HepG2 (cell line): ENCODE data around the gene PBX2. TPM values are rescaled to one million over a fixed set of nuclear protein-coding genes. Genes with fewer than 3 reads are reported as not detected.

Source experiments
- AHDC1 ChIP-seq: sonication (generic); formaldehyde crosslinking; IDR thresholded peaks from 2 replicates; pipeline ENCODE4 v1.5.1; 2020; ENCODE audit warnings: mild to moderate bottlenecking, missing genetic modification reagents, borderline replicate concordance
- ARID3A ChIP-seq: IDR thresholded peaks from 2 replicates; pipeline ENCODE4 v1.6.1; 2012; ENCODE audit warnings: low read depth, low read length, improper control_type of control experiment
- ARNTL ChIP-seq: sonication (generic); formaldehyde crosslinking; IDR thresholded peaks from 2 replicates; pipeline ENCODE4 v1.4.0; 2020; ENCODE audit warnings: mild to moderate bottlenecking, missing genetic modification reagents
- CSRNP1 ChIP-seq: sonication (generic); formaldehyde crosslinking; IDR thresholded peaks from 2 replicates; pipeline ENCODE4 v1.8.1; 2023; ENCODE audit warnings: mild to moderate bottlenecking, missing genetic modification reagents
- PTBP1 ChIP-seq: fragments of 200-400 bp; formaldehyde crosslinking; IDR thresholded peaks from 2 replicates; pipeline ENCODE4 v1.6.1; 2018; ENCODE audit warnings: low read length, low read depth; ENCODE audit not compliant: poor library complexity, severe bottlenecking
- REXO4 ChIP-seq: sonication (generic); formaldehyde crosslinking; IDR thresholded peaks from 2 replicates; pipeline ENCODE4 v1.8.0; 2022; ENCODE audit warnings: missing genetic modification reagents, mild to moderate bottlenecking, borderline replicate concordance
- RORA ChIP-seq: sonication (generic); formaldehyde crosslinking; IDR thresholded peaks from 2 replicates; pipeline ENCODE4 v1.5.0; 2020; ENCODE audit warnings: mild to moderate bottlenecking, missing genetic modification reagents, moderate library complexity
- SALL2 ChIP-seq: sonication (generic); formaldehyde crosslinking; IDR thresholded peaks from 2 replicates; pipeline ENCODE4 v1.8.1; 2023; ENCODE audit warnings: mild to moderate bottlenecking, missing genetic modification reagents, inconsistent platforms
- SMAD9 ChIP-seq: sonication (generic); formaldehyde crosslinking; IDR thresholded peaks from 2 replicates; pipeline ENCODE4 v1.5.1; 2020; ENCODE audit warnings: mild to moderate bottlenecking, missing genetic modification reagents
- SP4 ChIP-seq: sonication (generic); formaldehyde crosslinking; IDR thresholded peaks from 2 replicates; pipeline ENCODE4 v1.8.1; 2023; ENCODE audit warnings: mild to moderate bottlenecking, missing genetic modification reagents
- ZBED4 ChIP-seq: sonication (generic); formaldehyde crosslinking; IDR thresholded peaks from 2 replicates; pipeline ENCODE4 v1.4.0; 2020; ENCODE audit warnings: missing genetic modification reagents, borderline replicate concordance
- ZNF549 ChIP-seq: sonication (generic); formaldehyde crosslinking; IDR thresholded peaks from 2 replicates; pipeline ENCODE4 v1.5.0; 2020; ENCODE audit warnings: missing genetic modification reagents
- ZNF772 ChIP-seq: sonication (generic); formaldehyde crosslinking; IDR thresholded peaks from 2 replicates; pipeline ENCODE4 v1.5.0; 2020; ENCODE audit warnings: mild to moderate bottlenecking, missing genetic modification reagents
- ZNF788 ChIP-seq: sonication (generic); formaldehyde crosslinking; IDR thresholded peaks from 2 replicates; pipeline ENCODE4 v1.5.0; 2020; ENCODE audit warnings: mild to moderate bottlenecking, missing genetic modification reagents, borderline replicate concordance
- polyA plus RNA-seq, 8 experiments: library from polyadenylated mRNA; depleted of rRNA in 3 of 8; stranded (reverse) in 7 of 8; unstranded in 1 of 8; fragments of >200 nt; fragmentation: Illumina TruSeq in 4 of 8; extraction: Trizol in 4 of 8; gene quantifications; 2 replicates each; pipeline versions ENCODE4 v1.2.1 to v1.2.3, GENCODE V29; 2011 to 2016; ENCODE audit warnings: low read depth in 4 of 8, missing spikeins in 1 of 8, mixed read lengths in 1 of 8; ENCODE audit not compliant: insufficient read depth in 1 of 8
- total RNA-seq, 5 experiments: library from RNA; depleted of rRNA; stranded (reverse); fragments of >200 nt; fragmentation: Illumina TruSeq; extraction: Trizol; gene quantifications; 2 replicates each; pipeline ENCODE4 v1.2.3, GENCODE V29; 2016; ENCODE audit warnings: low read depth in 1 of 5

The PBX2 gene
- total and polyA plus RNA-seq, 2 of the 13 experiments (the other 11 are each of a cell fraction or from before 2014, with no cell fraction given): 42.3 to 77.8 TPM

GRCh38 chr6:32190054-32190851, at the start of gene PBX2 (continued):
- TF ChIP-seq PTBP1: no peak
- TF ChIP-seq CSRNP1 (CRISPR knock-in tag): no peak
- peak; percentile 34; the same call in 1 of the 2 replicates for TF ChIP-seq ZBED4 (CRISPR knock-in tag)
- no peak for TF ChIP-seq AHDC1
- 0 out of 2 replicates have a peak, but pooled peaks have one; percentile 72 for TF ChIP-seq SALL2 (CRISPR knock-in tag)
- 0 out of 2 replicates have a peak, but pooled peaks have one; percentile 11 for TF ChIP-seq SMAD9 (CRISPR knock-in tag)
- TF ChIP-seq RORA (CRISPR knock-in tag): no peak
- TF ChIP-seq SP4: 0 out of 2 replicates have a peak, but pooled peaks have one; percentile 30
- TF ChIP-seq ARID3A: no peak; the same call in 1 of the 2 replicates
- TF ChIP-seq ZNF788: peak; percentile 75; the same call in 1 of the 2 replicates
- no peak for TF ChIP-seq REXO4
- TF ChIP-seq ARNTL (CRISPR knock-in tag): no peak
- TF ChIP-seq ZNF549 (CRISPR knock-in tag): no peak
- peak; percentile 74 for TF ChIP-seq ZNF772 (CRISPR knock-in tag)
